CD14-positive monocyte (primary cell): Measurements from ENCODE around the gene TSHZ1. TPM values are rescaled to one million over a fixed set of nuclear protein-coding genes. Genes with fewer than 3 reads are reported as not detected.

Experiments used
- DNase-seq, 3 donors: peaks; one replicate each; pipeline ENCODE4 v3.0.0-alpha.2; 2011 to 2022
- H2AFZ ChIP-seq: 2 replicates; pipeline ENCODE4 v1.6.0; 2012; ENCODE audit warnings: mild to moderate bottlenecking, low read depth, low read length, inconsistent platforms; ENCODE audit not compliant: insufficient read depth, poor library complexity, severe bottlenecking
- H3K27ac ChIP-seq, 2 donors: 1 replicate in 1 of 2; 2 replicates in 1 of 2; pipeline ENCODE4 v1.5.1; 2012 to 2013; ENCODE audit warnings: low read length in 2 of 2, control low read depth in 1 of 2, inconsistent platforms in 1 of 2, low read depth in 1 of 2, mild to moderate bottlenecking in 1 of 2
- H3K27me3 ChIP-seq, 2 donors: one replicate each; pipeline versions ENCODE4 v1.6.0 to v1.6.1; 2011 to 2013; ENCODE audit warnings: low read length in 2 of 2; ENCODE audit not compliant: control insufficient read depth in 2 of 2, insufficient read depth in 2 of 2
- H3K36me3 ChIP-seq, 2 donors: replicated peaks in 1 of 2; 1 replicate in 1 of 2; 2 replicates in 1 of 2; pipeline versions ENCODE4 v1.5.1 to v1.6.1; 2012 to 2013; ENCODE audit warnings: low read length in 2 of 2, control low read depth in 1 of 2, inconsistent platforms in 1 of 2, mild to moderate bottlenecking in 1 of 2; ENCODE audit not compliant: insufficient read depth in 2 of 2, control insufficient read depth in 1 of 2
- H3K4me1 ChIP-seq, 2 donors: 1 replicate in 1 of 2; 2 replicates in 1 of 2; pipeline versions ENCODE4 v1.5.1 to v1.6.1; 2012 to 2013; ENCODE audit warnings: low read length in 2 of 2, control low read depth in 1 of 2, inconsistent platforms in 1 of 2, mild to moderate bottlenecking in 1 of 2, moderate library complexity in 1 of 2; ENCODE audit not compliant: insufficient read depth in 2 of 2, control insufficient read depth in 1 of 2
- H3K4me2 ChIP-seq: replicated peaks from 2 replicates; pipeline ENCODE3; 2012; ENCODE audit warnings: low read length, moderate library complexity, mild to moderate bottlenecking; ENCODE audit not compliant: poor library complexity, severe bottlenecking; ENCODE audit errors: extremely low read depth
- H3K4me3 ChIP-seq, 3 experiments: fragments of 200-600 bp in 1 of 3; sonication (generic) in 1 of 3; replicated peaks in 1 of 3; 1 replicate in 2 of 3; 2 replicates in 1 of 3; pipeline ENCODE4 v1.5.1; 2011 to 2013; ENCODE audit warnings: low read length in 3 of 3, mild to moderate bottlenecking in 3 of 3, control low read depth in 2 of 3, low read depth in 2 of 3, inconsistent platforms in 1 of 3, moderate library complexity in 1 of 3
- H3K79me2 ChIP-seq: 2 replicates; pipeline ENCODE4 v1.6.0; 2012; ENCODE audit warnings: mild to moderate bottlenecking, control low read depth, inconsistent platforms, low read length, moderate library complexity; ENCODE audit not compliant: insufficient read depth
- H3K9ac ChIP-seq: 2 replicates; pipeline ENCODE4 v1.6.0; 2017; ENCODE audit warnings: low read length, mild to moderate bottlenecking; ENCODE audit not compliant: insufficient read depth, poor library complexity, severe bottlenecking
- H3K9me3 ChIP-seq, 2 donors: replicated peaks in 1 of 2; 1 replicate in 1 of 2; 2 replicates in 1 of 2; pipeline versions ENCODE4 v1.5.1 to v1.6.1; 2012 to 2013; ENCODE audit warnings: low read length in 2 of 2, control low read depth in 1 of 2; ENCODE audit not compliant: control insufficient read depth in 1 of 2, insufficient read depth in 1 of 2
- H4K20me1 ChIP-seq: 2 replicates; pipeline ENCODE4 v1.6.0; 2012; ENCODE audit warnings: mild to moderate bottlenecking, low read length, control low read depth, moderate library complexity; ENCODE audit not compliant: insufficient read depth
- H3K27ac Mint-ChIP-seq, 7 donors: one replicate each; pipeline ENCODE4 v1.8.0; 2020; ENCODE audit warnings: mild to moderate bottlenecking in 7 of 7, mixed read lengths in 7 of 7, moderate library complexity in 6 of 7, inconsistent platforms in 2 of 7
- H3K27me3 Mint-ChIP-seq, 3 donors: one replicate each; pipeline ENCODE4 v1.8.0; 2021 to 2022; ENCODE audit warnings: low read depth in 3 of 3, mild to moderate bottlenecking in 3 of 3, mixed read lengths in 3 of 3, moderate library complexity in 3 of 3, inconsistent platforms in 1 of 3
- H3K36me3 Mint-ChIP-seq, 2 donors: one replicate each; pipeline ENCODE4 v1.8.0; 2020; ENCODE audit warnings: mixed read lengths in 2 of 2, inconsistent platforms in 1 of 2, mild to moderate bottlenecking in 1 of 2
- H3K4me1 Mint-ChIP-seq: one replicate; pipeline ENCODE4 v1.8.0; 2020; ENCODE audit warnings: mild to moderate bottlenecking, mixed read lengths
- H3K4me3 Mint-ChIP-seq, 2 donors: one replicate each; pipeline ENCODE4 v1.8.0; 2020; ENCODE audit warnings: mild to moderate bottlenecking in 2 of 2, mixed read lengths in 2 of 2, moderate library complexity in 1 of 2
- H3K9me3 Mint-ChIP-seq, 7 donors: one replicate each; pipeline ENCODE4 v1.8.0; 2020 to 2022; ENCODE audit warnings: mixed read lengths in 7 of 7, mild to moderate bottlenecking in 6 of 7, moderate library complexity in 6 of 7, inconsistent platforms in 2 of 7
- CTCF ChIP-seq: fragments of 200-600 bp; IDR thresholded peaks from one replicate; pipeline ENCODE4 v1.8.0; 2022; ENCODE audit warnings: antibody characterized with exemption, mild to moderate bottlenecking
- WGBS: methylation state at CpG from one replicate; pipeline ENCODE4 v1.1.5; 2013; ENCODE audit warnings: missing lambda C conversion rate; ENCODE audit not compliant: insufficient coverage; 5-methylcytosine and 5-hydroxymethylcytosine counted together
- intact Hi-C, 2 donors: fragments of 100-400 bp; cut with micrococcal nuclease; formaldehyde crosslinking; loops; one replicate each; pipeline versions ENCODE4 v1.15.0 to v1.15.1; 2023
- polyA plus RNA-seq, 3 donors: library from polyadenylated mRNA; depleted of rRNA in 1 of 3; unstranded in 2 of 3; stranded (reverse) in 1 of 3; fragments of 300-500 nt in 2 of 3; fragments of >200 nt in 1 of 3; fragmentation: Illumina TruSeq in 2 of 3; gene quantifications; 1 replicate in 2 of 3; 2 replicates in 1 of 3; pipeline ENCODE4 v1.2.3, GENCODE V29; 2012 to 2021

Gene TSHZ1
- polyA plus RNA-seq, 3 donors, result 0.76 to 3.3 (median 1.4) TPM

DNA sequence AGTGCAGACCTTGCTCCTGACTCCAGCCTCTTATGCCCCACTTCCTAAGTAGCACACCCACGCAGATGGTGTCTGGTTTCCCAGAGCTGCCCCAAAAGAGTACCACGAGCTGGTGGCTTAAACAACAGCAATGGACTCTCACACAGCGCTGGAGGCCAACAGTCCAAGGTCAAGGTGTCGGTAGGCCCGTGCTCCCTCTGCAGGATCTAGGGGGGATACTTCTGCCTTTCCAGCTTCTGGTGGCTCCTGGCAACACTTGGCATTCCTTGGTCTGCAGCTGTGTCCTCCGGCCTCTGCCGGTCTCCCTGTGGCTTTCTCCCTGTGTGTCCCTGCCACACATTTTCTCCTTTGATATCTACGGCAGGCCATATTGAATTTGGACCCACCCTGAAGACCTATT lies 99.0 kb downstream of the TSHZ1 start:
- peaks cover 10 to 32% (median 18%) of the 10 kb centered on the region in 7 donors for H3K9me3 Mint-ChIP-seq
- H3K4me1 Mint-ChIP-seq, result peaks cover 16% of the 10 kb centered on the region
- peaks cover 0 to 2% (median 0%) of the 10 kb centered on the region in 3 donors for H3K27me3 Mint-ChIP-seq
- Histone ChIP-seq H3K9ac (no peak overlapping the region), H2AFZ (no peak overlapping the region), H4K20me1 (no peaks in the 10 kb centered on the region), H3K9me3 (peaks cover 0 to 17% of the 10 kb centered on the region in 2 donors), H3K27ac (no peak overlapping the region), H3K36me3 (no peaks in the 10 kb centered on the region), H3K4me3 (no peak overlapping the region), H3K4me2 (no peak overlapping the region), H3K27me3 (no peaks in the 10 kb centered on the region), H3K4me1 (peaks cover 7 to 15% of the 10 kb centered on the region in 2 donors), H3K79me2 (no peaks in the 10 kb centered on the region)
- WGBS, result 94% methylated on average over 8 of the region's 8 CpGs
- H3K27ac Mint-ChIP-seq, result no peak overlapping the region
- no peak for TF ChIP-seq CTCF
- DNase-seq, result no peak
- no peaks in the 10 kb centered on the region for H3K36me3 Mint-ChIP-seq
- no peak overlapping the region for H3K4me3 Mint-ChIP-seq
- intact Hi-C loops, result no loop called here

- no peak overlapping the region for H3K4me3 ChIP-seq
- H3K4me2 ChIP-seq, result no peak overlapping the region
- no peak for TF ChIP-seq CTCF
These were observed 103.5 kb downstream of the TSHZ1 start for GRCh38 chr18:75314117-75314516.

More at GRCh38 chr18:75314117-75314516, 103.5 kb downstream of the TSHZ1 start:
- Mint-ChIP-seq H3K27ac (no peak overlapping the region), H3K27me3 (peaks cover 0 to 4% (median 2%) of the 10 kb centered on the region in 3 donors), H3K4me1 (peaks cover 7% of the 10 kb centered on the region), H3K4me3 (no peak overlapping the region), H3K36me3 (no peaks in the 10 kb centered on the region), H3K9me3 (peaks cover 4 to 25% (median 10%) of the 10 kb centered on the region in 7 donors)
- H4K20me1 ChIP-seq, result no peaks in the 10 kb centered on the region
- H3K9me3 ChIP-seq, result peaks cover 0 to 15% of the 10 kb centered on the region in 2 donors
- H3K4me1 ChIP-seq, result peaks cover 0 to 5% of the 10 kb centered on the region in 2 donors
- no peak overlapping the region for H2AFZ ChIP-seq
- H3K36me3 ChIP-seq, result no peaks in the 10 kb centered on the region
- no peak overlapping the region for H3K9ac ChIP-seq
- intact Hi-C loops, result no loop called here
- H3K27ac ChIP-seq, result no peak overlapping the region
- no peaks in the 10 kb centered on the region for H3K27me3 ChIP-seq
- no peak for DNase-seq
- no peaks in the 10 kb centered on the region for H3K79me2 ChIP-seq
- 100% methylated on average over 1 of the region's 5 CpGs for WGBS
